ENCODE measurements around the gene XPO6. TPM values are rescaled to one million over a fixed set of nuclear protein-coding genes. Genes with fewer than 3 reads are reported as not detected.

Gene XPO6
- total RNA-seq, 2 experiments from 2014 or later = 130 to 167 TPM

- no peaks in the 10 kb centered on the region for H3K4me1 ChIP-seq (ENCODE audit: insufficient read depth, low read length, poor library complexity, severe bottlenecking)
- H3K4me3 ChIP-seq (ENCODE audit: low read depth, low read length, poor library complexity, severe bottlenecking) = no peak overlapping the region
- BruUV-seq (replicated peaks) = no TSS peak
- H3K9me3 ChIP-seq (ENCODE audit: low read length) = no peaks in the 10 kb centered on the region
- POLR2A ChIA-PET = no interaction called here
- H3K79me2 ChIP-seq (ENCODE audit: insufficient read depth, low read depth, low read length) = no peaks in the 10 kb centered on the region
- H3K4me2 ChIP-seq (ENCODE audit: low read length) = no peak overlapping the region
- no peaks in the 10 kb centered on the region for H3K36me3 ChIP-seq (ENCODE audit: insufficient read depth, low read length)
- H2AFZ ChIP-seq (ENCODE audit: low read length) = no peak overlapping the region
- H4K20me1 ChIP-seq (ENCODE audit: insufficient read depth, low read length) = no peaks in the 10 kb centered on the region
- H3K27ac ChIP-seq (ENCODE audit: low read depth, low read length, poor library complexity, severe bottlenecking) = no peak overlapping the region
- intact Hi-C loops (cut with micrococcal nuclease; ENCODE audit: unreplicated experiment) = no loop called here
- CTCF ChIA-PET (ENCODE audit: unreplicated experiment) = no interaction called here
- no peak for TF ChIP-seq EZH2phosphoT487 (IDR thresholded peaks at IDR 0.05; ENCODE audit: borderline replicate concordance, low read depth, low read length)
- DNase-seq (ENCODE audit: low spot score) = no peak
- H3K9me2 ChIP-seq (ENCODE audit: insufficient read depth, low read length) = no peaks in the 10 kb centered on the region
Observed at GRCh38 chr16:28052274-28053128, 159.3 kb downstream of the XPO6 start.

- Histone ChIP-seq H4K20me1 (ENCODE audit: insufficient read depth, low read length) (no peaks in the 10 kb centered on the region), H3K9me2 (ENCODE audit: insufficient read depth, low read length) (no peaks in the 10 kb centered on the region), H3K9me3 (ENCODE audit: low read length) (no peaks in the 10 kb centered on the region), H3K36me3 (ENCODE audit: insufficient read depth, low read length) (no peaks in the 10 kb centered on the region), H2AFZ (ENCODE audit: low read length) (no peak overlapping the region), H3K4me3 (ENCODE audit: low read depth, low read length, poor library complexity, severe bottlenecking) (no peak overlapping the region), H3K79me2 (ENCODE audit: insufficient read depth, low read depth, low read length) (no peaks in the 10 kb centered on the region), H3K4me1 (ENCODE audit: insufficient read depth, low read length, poor library complexity, severe bottlenecking) (no peaks in the 10 kb centered on the region), H3K27ac (ENCODE audit: low read depth, low read length, poor library complexity, severe bottlenecking) (no peak overlapping the region), H3K4me2 (ENCODE audit: low read length) (no peak overlapping the region)
- DNase-seq (ENCODE audit: low spot score) = no peak
- TF ChIP-seq EZH2phosphoT487 (IDR thresholded peaks at IDR 0.05; ENCODE audit: borderline replicate concordance, low read depth, low read length) (no peak), CTCF (conservative IDR thresholded peaks at IDR 0.05; ENCODE audit: low read length) (no peak)
- ChIA-PET POLR2A (no interaction called here), CTCF (ENCODE audit: unreplicated experiment) (interaction anchor here (0.6 kb wide), 1 partner anchor 271 kb away, joined by 6 read pairs; no protein-coding TSS in a partner anchor)
- intact Hi-C loops (cut with micrococcal nuclease; ENCODE audit: unreplicated experiment) = no loop called here
- no TSS peak for BruUV-seq (replicated peaks)
Observed at GRCh38 chr16:28051486-28051885, 160.3 kb downstream of the XPO6 start.

Small RNA genes lying within 50 kb of the gene (small RNA-seq; reads per million reads assigned to genes)
- gene RF00402 = not detected
- gene RNY1P10 = not detected

Other genes starting within 250 kb of the XPO6 start
- gene GSG1L, start 148.3 kb downstream of the XPO6 start, total RNA-seq (2014; rRNA removed; shearing (Covaris generic)) = not detected in 2 replicates
- not detected in 2 replicates for gene GSG1L, start 148.3 kb downstream of the XPO6 start, total RNA-seq (2022)
- 0.22 and 0.46 TPM in 2 replicates for gene SBK1, start 80.6 kb upstream of the XPO6 start, total RNA-seq (2014; rRNA removed; shearing (Covaris generic))
- gene SBK1, start 80.6 kb upstream of the XPO6 start, total RNA-seq (2022) = 0.63 TPM in 2 replicates
- 5.0 and 5.3 TPM in 2 replicates for gene NPIPB6, start 151.5 kb upstream of the XPO6 start, total RNA-seq (2014; rRNA removed; shearing (Covaris generic))
- 12.1 and 16.1 TPM in 2 replicates for gene NPIPB6, start 151.5 kb upstream of the XPO6 start, total RNA-seq (2022)
- gene EIF3CL, start 191.9 kb upstream of the XPO6 start, total RNA-seq (2014; rRNA removed; shearing (Covaris generic)) = 73.3 and 120 TPM in 2 replicates
- 71.1 and 139 TPM in 2 replicates for gene EIF3CL, start 191.9 kb upstream of the XPO6 start, total RNA-seq (2022)